Thyroid gland (tissue), 4 donors: ENCODE measurements around the gene ZNF837. TPM values are rescaled to one million over a fixed set of nuclear protein-coding genes. Genes with fewer than 3 reads are reported as not detected.

Experiments used
- DNase-seq, 2 donors: peaks; one replicate each; pipeline ENCODE4 v3.0.0-alpha.2; 2019
- H3K27ac ChIP-seq, 3 donors: fragments of 200-600 bp; sonication (generic); 1 replicate in 2 of 3; 2 replicates in 1 of 3; pipeline ENCODE4 v1.5.1; 2016 to 2019; ENCODE audit warnings: mild to moderate bottlenecking in 1 of 3, moderate library complexity in 1 of 3
- H3K27me3 ChIP-seq: fragments of 200-600 bp; sonication (generic); one replicate; pipeline ENCODE4 v1.5.1; 2019
- H3K36me3 ChIP-seq, 2 donors: fragments of 200-600 bp; sonication (generic); one replicate each; pipeline ENCODE4 v1.5.1; 2016 to 2019
- H3K4me1 ChIP-seq, 2 donors: fragments of 200-600 bp; sonication (generic); one replicate each; pipeline ENCODE4 v1.5.1; 2017 to 2019
- H3K4me3 ChIP-seq, 3 donors: fragments of 200-600 bp; sonication (generic); replicated peaks in 1 of 3; 1 replicate in 2 of 3; 2 replicates in 1 of 3; pipeline ENCODE4 v1.5.1; 2016; ENCODE audit warnings: mild to moderate bottlenecking in 1 of 3
- H3K9me3 ChIP-seq: fragments of 200-600 bp; sonication (generic); one replicate; pipeline ENCODE4 v1.5.1; 2017
- POLR2A ChIP-seq, 2 donors: fragments of 450-650 bp; IDR thresholded peaks; one replicate each; pipeline ENCODE4 v1.6.1; 2017; ENCODE audit warnings: antibody characterized with exemption in 2 of 2, mild to moderate bottlenecking in 2 of 2, moderate library complexity in 1 of 2
- WGBS, 2 donors: methylation state at CpG; one replicate each; pipeline ENCODE4 v1.1.5; 2017; 5-methylcytosine and 5-hydroxymethylcytosine counted together
- intact Hi-C: fragments of 100-400 bp; cut with DNase I; formaldehyde crosslinking; loops from one replicate; pipeline ENCODE4 v1.15.1; 2023
- total RNA-seq, 4 donors: library from RNA; depleted of rRNA; stranded (reverse); fragments of >200 nt; gene quantifications; one replicate each; pipeline ENCODE4 v1.2.3, GENCODE V29; 2016
- TF ChIP-seq, protein P1 (sequence below), 6 experiments: fragments of 200-600 bp in 3 of 6; fragments of 450-650 bp in 3 of 6; sonication (generic) in 3 of 6; IDR thresholded peaks; one replicate each; pipeline ENCODE4 v1.5.1; 2016 to 2019; ENCODE audit warnings: antibody characterized with exemption in 6 of 6, mild to moderate bottlenecking in 2 of 6, inconsistent platforms in 1 of 6, moderate library complexity in 1 of 6

The ZNF837 gene
- total RNA-seq, 4 donors from 2014 or later, result 6.3 to 16.4 (median 15.1) TPM

DNA sequence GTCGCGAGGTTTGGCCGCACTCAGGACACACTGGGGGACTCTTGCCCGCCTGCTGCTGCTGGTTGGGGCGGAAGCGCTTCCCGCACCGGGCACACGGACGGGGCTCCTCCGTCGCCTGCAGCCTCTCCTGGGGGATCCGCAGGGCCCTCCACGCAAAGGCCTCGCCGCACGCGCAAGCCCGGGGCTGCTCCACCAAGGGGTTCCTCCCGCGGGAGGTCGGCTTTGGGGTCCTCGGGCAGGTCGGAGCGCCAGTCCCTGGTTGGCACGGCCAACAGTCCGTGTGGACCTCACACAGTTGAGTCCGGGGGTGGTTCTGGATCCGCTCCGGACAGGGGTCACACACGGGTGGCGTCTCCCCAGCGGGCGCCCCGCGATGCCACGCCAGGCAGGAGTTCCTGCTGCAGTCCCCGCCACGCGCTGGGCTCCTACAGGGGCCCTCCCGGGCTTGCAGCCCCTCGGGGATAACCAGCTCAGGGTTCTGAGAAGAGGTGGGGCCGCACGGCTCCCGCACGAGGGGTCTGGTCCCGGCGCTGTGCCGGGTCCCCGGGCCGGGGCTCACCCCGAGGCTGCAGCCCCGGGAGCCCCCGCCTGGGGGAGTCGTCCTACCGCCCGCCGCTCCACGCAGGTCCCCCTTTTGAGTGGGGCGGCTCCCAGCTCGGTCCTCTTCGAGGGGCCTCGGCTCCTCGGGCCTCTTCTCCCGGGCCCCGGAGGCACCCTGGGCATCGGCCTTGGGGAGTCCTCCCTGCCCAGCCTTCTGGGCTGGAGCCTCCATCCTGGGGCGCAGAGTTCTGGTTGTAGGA, 12.1 kb downstream of the ZNF837 start:
- peaks cover 0 to 9% of the 10 kb centered on the region in 2 donors for H3K4me1 ChIP-seq
- WGBS, 2 donors, result 93 to 100% methylated on average over 1 to 37 of the region's 68 CpGs
- intact Hi-C loops, result no loop called here
- TF ChIP-seq POLR2A (IDR thresholded peaks at IDR 0.05), result no peak
- TF ChIP-seq, protein P1, sequence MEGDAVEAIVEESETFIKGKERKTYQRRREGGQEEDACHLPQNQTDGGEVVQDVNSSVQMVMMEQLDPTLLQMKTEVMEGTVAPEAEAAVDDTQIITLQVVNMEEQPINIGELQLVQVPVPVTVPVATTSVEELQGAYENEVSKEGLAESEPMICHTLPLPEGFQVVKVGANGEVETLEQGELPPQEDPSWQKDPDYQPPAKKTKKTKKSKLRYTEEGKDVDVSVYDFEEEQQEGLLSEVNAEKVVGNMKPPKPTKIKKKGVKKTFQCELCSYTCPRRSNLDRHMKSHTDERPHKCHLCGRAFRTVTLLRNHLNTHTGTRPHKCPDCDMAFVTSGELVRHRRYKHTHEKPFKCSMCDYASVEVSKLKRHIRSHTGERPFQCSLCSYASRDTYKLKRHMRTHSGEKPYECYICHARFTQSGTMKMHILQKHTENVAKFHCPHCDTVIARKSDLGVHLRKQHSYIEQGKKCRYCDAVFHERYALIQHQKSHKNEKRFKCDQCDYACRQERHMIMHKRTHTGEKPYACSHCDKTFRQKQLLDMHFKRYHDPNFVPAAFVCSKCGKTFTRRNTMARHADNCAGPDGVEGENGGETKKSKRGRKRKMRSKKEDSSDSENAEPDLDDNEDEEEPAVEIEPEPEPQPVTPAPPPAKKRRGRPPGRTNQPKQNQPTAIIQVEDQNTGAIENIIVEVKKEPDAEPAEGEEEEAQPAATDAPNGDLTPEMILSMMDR (IDR thresholded peaks at IDR 0.05), result no peak
- H3K27me3 ChIP-seq, result no peaks in the 10 kb centered on the region
- no peak overlapping the region for H3K4me3 ChIP-seq
- H3K36me3 ChIP-seq, result no peaks in the 10 kb centered on the region
- DNase-seq, result no peak
- H3K27ac ChIP-seq, result no peak overlapping the region
- H3K9me3 ChIP-seq, result no peaks in the 10 kb centered on the region

DNA sequence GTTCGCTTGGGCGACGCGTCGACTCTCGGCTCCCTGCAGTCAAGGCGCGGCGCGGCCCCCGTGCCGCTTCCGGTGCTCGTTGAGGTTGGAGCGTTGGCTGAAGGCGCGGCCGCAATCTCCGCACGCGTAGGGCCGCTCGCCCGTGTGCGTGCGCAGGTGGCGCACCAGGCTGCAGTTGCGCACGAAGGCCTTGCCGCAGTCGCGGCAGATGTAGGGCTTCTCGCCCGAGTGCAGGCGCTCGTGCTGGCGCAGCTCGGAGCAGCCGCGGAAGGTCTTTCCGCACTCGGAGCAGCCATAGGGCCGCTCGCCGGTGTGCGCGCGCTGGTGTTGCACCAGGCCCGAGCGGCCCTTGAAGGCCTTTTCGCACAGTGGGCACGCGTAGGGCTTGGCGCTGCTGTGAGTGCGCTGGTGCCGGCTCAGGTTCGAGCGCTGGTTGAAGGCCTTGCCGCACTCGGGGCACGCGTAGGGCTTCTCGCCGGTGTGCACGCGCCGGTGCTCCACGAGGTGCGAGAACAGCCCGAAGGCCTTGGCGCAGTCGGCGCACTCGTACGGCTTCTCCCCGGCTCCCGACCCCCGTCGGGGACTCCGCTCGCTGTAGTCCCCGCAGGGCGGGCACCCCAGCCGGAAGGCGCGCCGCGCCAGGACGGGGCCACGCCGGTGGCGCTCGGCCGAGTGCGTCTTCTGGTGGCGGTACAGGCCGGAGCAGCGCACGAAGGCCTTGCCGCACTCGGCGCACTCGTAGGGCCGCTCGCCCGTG, 13.0 kb downstream of the ZNF837 start:
- H3K27me3 ChIP-seq, result no peaks in the 10 kb centered on the region
- intact Hi-C loops, result no loop called here
- no peaks in the 10 kb centered on the region for H3K9me3 ChIP-seq
- whole genome bisulfite sequencing, 2 donors, result 84% methylated on average over 36 to 105 of the region's 106 CpGs
- H3K36me3 ChIP-seq, result no peaks in the 10 kb centered on the region
- H3K4me1 ChIP-seq, result peaks cover 0 to 6% of the 10 kb centered on the region in 2 donors
- TF ChIP-seq POLR2A (IDR thresholded peaks at IDR 0.05), result no peak
- TF ChIP-seq, protein P1 (IDR thresholded peaks at IDR 0.05), result no peak
- no peak overlapping the region for H3K27ac ChIP-seq
- DNase-seq, result no peak
- no peak overlapping the region for H3K4me3 ChIP-seq

DNA sequence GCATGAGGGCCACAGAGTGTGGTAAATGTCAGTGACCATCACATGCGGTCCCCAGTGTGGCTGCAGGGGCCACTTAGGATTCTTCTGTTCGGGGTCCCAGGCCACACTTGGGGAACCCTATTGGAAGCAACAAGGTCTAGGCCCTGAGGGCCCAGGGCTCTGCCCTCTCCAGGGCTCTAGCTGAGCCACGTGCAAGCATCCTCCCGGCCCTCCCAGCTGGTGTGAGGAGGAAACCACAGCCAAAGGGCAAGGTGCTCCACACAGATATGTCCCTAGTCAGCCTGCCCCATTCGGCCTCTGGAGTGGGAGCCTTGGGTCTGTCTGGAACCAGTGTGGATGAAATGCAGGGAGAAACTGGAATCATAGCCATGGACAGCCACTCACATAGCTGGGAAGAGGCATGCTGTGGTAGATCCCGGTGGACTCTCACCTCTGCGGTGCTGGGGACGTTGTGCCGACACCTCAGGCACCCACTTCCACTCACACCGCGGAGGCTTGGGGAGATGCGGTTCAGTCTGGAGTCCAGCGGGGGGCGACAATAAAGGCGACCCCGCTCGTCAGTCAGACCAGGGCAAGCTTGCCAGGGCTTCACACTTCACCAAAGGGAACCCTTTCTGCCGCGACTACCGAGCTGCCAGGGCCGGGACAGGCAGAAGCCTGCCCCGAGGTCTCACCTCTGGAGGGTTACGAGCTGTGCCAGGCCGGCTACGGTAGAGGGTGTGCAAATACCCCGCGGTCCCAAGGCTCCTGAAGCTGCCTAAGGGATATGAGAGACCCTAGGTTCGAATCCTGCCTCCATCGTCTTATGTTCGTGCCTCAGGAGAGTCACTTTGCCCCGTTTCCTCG, 14.0 kb downstream of the ZNF837 start:
- intact Hi-C loops, result no loop called here
- no peaks in the 10 kb centered on the region for H3K36me3 ChIP-seq
- no peak overlapping the region for H3K4me3 ChIP-seq
- H3K4me1 ChIP-seq, result peaks cover 0 to 1% of the 10 kb centered on the region in 2 donors
- H3K27me3 ChIP-seq, result no peaks in the 10 kb centered on the region
- no peak overlapping the region for H3K27ac ChIP-seq
- no peak for DNase-seq
- TF ChIP-seq POLR2A (IDR thresholded peaks at IDR 0.05), result no peak
- TF ChIP-seq, protein P1 (IDR thresholded peaks at IDR 0.05), result no peak
- no peaks in the 10 kb centered on the region for H3K9me3 ChIP-seq
- WGBS, 2 donors, result 94 to 96% methylated on average over 30 to 32 of the region's 32 CpGs

DNA sequence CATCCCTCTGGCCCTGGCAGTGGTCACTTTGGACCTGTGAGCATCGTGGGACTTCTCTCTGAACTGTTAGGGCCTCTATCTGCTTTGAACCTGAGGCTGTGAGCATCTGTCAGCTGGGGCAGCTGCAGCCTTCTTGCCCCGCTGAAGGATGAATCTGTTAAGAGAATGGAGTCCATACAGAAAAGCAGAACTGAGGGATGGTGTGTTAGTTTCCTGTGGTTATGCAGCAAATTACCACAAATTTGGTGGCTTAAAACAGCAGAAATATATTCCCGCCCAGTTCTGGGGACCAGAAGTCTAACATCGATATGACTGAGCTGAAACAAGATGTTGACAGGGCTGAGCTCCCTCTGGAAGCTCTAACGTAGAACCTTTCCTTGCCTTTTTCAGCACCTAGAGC, 16.7 kb downstream of the ZNF837 start:
- no peak overlapping the region for H3K27ac ChIP-seq
- 91 to 92% methylated on average over 4 to 5 of the region's 5 CpGs for WGBS, 2 donors
- TF ChIP-seq POLR2A (IDR thresholded peaks at IDR 0.05), result no peak
- TF ChIP-seq, protein P1 (IDR thresholded peaks at IDR 0.05), result no peak
- H3K4me3 ChIP-seq, result no peak overlapping the region
- DNase-seq, result no peak
- no peaks in the 10 kb centered on the region for H3K27me3 ChIP-seq
- intact Hi-C loops, result no loop called here
- peaks cover 0 to 5% of the 10 kb centered on the region in 2 donors for H3K4me1 ChIP-seq
- H3K36me3 ChIP-seq, result no peaks in the 10 kb centered on the region
- no peaks in the 10 kb centered on the region for H3K9me3 ChIP-seq
